Psoas muscle (tissue), 8 donors: ENCODE results near the gene RBM20. TPM values are rescaled to one million over a fixed set of nuclear protein-coding genes. Genes with fewer than 3 reads are reported as not detected.

Experiments used
- ATAC-seq, 4 donors: fragments of 200-7000 bp; cut with Tn5 transposase; one replicate each; pipeline ENCODE4 v1.9.1; 2020; ENCODE audit warnings: moderate library complexity in 3 of 4, mild to moderate bottlenecking in 2 of 4
- DNase-seq, 2 donors: peaks; one replicate each; pipeline ENCODE4 v3.0.0-alpha.2; 2020
- H3K27ac ChIP-seq: fragments of 200-600 bp; one replicate; pipeline ENCODE4 v1.8.0; 2022
- H3K27me3 ChIP-seq, 3 donors: fragments of 200-600 bp in 1 of 3; one replicate each; pipeline versions ENCODE4 v1.6.1 to v1.8.0; 2013 to 2022; ENCODE audit warnings: low read length in 2 of 3, mild to moderate bottlenecking in 2 of 3, moderate library complexity in 1 of 3; ENCODE audit not compliant: insufficient read depth in 3 of 3
- H3K36me3 ChIP-seq, 2 donors: fragments of 200-600 bp in 1 of 2; one replicate each; pipeline versions ENCODE4 v1.6.1 to v1.8.0; 2013 to 2022; ENCODE audit warnings: low read depth in 1 of 2, mild to moderate bottlenecking in 1 of 2, moderate library complexity in 1 of 2; ENCODE audit not compliant: insufficient read depth in 1 of 2
- H3K4me1 ChIP-seq: fragments of 200-600 bp; one replicate; pipeline ENCODE4 v1.8.0; 2022
- H3K4me3 ChIP-seq: fragments of 200-600 bp; one replicate; pipeline ENCODE4 v1.8.0; 2022; ENCODE audit warnings: mild to moderate bottlenecking
- H3K9me3 ChIP-seq: fragments of 200-600 bp; one replicate; pipeline ENCODE4 v1.8.0; 2022
- WGBS, 3 donors: extraction: QIAGEN DNeasy Blood & Tissue Kit; methylation state at CpG; one replicate each; pipeline versions ENCODE4 v1.1.6 to v1.1.7; 2013; 5-methylcytosine and 5-hydroxymethylcytosine counted together
- intact Hi-C, 2 donors: fragments of 100-400 bp; cut with DNase I; formaldehyde crosslinking; loops; one replicate each; pipeline versions ENCODE4 v1.11.0 to v1.14.2; 2022
- polyA plus RNA-seq, 3 donors: library from polyadenylated mRNA; stranded (reverse); fragments of 200-250 nt; gene quantifications; one replicate each; pipeline ENCODE4 v1.2.3, GENCODE V29; 2013
- total RNA-seq, 4 donors: library from RNA; stranded (reverse); fragmentation: NEBNext Ultra II Directional in 2 of 4; extraction: Animal tissue kit (Norgen Biotek cat#: 25700) in 2 of 4; gene quantifications; one replicate each; pipeline versions ENCODE4 v1.2.1 to v1.2.4, GENCODE V29; 2021 to 2023
- TF ChIP-seq, protein P1 (sequence below): fragments of 200-600 bp; IDR thresholded peaks from one replicate; pipeline ENCODE4 v1.8.0; 2022; ENCODE audit warnings: antibody characterized with exemption
- donor health status: healthy with polysubstance abuse.
- donor health status: DM: no; HTN: no; CAD: no; lungs with moderate emphysema.
- donor health status: Bipolar disorder and iron deficiency.
- donor health status: healthy.
- donor health status: DM: yes; HTN: yes; CAD: no.
- donor health status: DM: no; HTN: no; CAD: no.
- donor health status: DM: no; HTN: no; CAD: no.
- donor health status: DM: yes; HTN: yes; CAD: no.

Gene RBM20
- total and polyA plus RNA-seq, 7 donors, result 1.6 to 48.8 (median 14.2) TPM

DNA sequence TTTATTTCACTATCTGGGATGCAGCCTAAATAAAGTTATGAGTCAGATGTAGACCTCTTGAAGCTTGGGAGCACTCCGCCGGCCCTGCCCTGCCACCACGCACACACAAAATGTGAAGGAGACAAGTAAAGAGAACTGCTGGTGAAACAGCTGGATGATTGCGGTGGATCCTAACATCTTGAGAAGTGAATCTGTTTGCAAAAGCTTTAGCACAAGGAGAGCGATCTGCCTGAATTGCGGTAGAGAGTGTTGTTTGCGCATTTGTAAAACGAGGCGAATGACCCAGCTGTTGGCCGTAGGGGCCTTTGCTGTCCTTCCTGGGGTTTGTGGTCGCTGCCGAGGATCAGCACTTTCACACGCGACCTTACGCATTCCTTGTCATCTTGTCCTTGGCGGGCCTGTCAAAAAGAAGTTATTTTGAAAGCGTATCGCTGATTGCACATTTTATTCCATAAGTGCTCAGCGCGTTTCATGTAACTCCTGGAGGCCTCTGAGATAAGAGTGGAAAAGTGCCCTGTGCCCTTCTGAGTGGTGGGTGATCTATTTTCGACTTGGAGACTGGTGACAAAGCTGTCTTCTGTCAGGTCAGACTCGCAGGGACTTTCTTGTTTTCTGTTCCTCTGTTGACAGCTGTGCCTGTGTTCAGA is 40.8 kb downstream of the RBM20 start:
- H3K9me3 ChIP-seq, result no peaks in the 10 kb centered on the region
- H3K4me3 ChIP-seq, result peak overlapping the region; percentile 55
- H3K27ac ChIP-seq, result peak overlapping the region; percentile 89
- intact Hi-C loops, result loop anchor here in 1 of 2 donors (5.0 kb wide), 1 partner anchor 43 kb away; the partner anchor contains the start of gene RBM20
- no peaks in the 10 kb centered on the region for H3K36me3 ChIP-seq
- H3K27me3 ChIP-seq, result no peaks in the 10 kb centered on the region
- ATAC-seq (peak; percentile 48 to 67 (median 58)), DNase-seq (peak; percentile 43 to 75)
- TF ChIP-seq, protein P1, sequence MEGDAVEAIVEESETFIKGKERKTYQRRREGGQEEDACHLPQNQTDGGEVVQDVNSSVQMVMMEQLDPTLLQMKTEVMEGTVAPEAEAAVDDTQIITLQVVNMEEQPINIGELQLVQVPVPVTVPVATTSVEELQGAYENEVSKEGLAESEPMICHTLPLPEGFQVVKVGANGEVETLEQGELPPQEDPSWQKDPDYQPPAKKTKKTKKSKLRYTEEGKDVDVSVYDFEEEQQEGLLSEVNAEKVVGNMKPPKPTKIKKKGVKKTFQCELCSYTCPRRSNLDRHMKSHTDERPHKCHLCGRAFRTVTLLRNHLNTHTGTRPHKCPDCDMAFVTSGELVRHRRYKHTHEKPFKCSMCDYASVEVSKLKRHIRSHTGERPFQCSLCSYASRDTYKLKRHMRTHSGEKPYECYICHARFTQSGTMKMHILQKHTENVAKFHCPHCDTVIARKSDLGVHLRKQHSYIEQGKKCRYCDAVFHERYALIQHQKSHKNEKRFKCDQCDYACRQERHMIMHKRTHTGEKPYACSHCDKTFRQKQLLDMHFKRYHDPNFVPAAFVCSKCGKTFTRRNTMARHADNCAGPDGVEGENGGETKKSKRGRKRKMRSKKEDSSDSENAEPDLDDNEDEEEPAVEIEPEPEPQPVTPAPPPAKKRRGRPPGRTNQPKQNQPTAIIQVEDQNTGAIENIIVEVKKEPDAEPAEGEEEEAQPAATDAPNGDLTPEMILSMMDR, result no peak
- 40 to 60% (median 45%) methylated on average over 22 of the region's 22 CpGs for WGBS, 3 donors
- peaks cover 47% of the 10 kb centered on the region for H3K4me1 ChIP-seq

- Histone ChIP-seq H3K4me1 (peaks cover 39% of the 10 kb centered on the region), H3K4me3 (peak overlapping the region; percentile 55), H3K27ac (peak overlapping the region; percentile 89), H3K36me3 (no peaks in the 10 kb centered on the region), H3K9me3 (no peaks in the 10 kb centered on the region), H3K27me3 (no peaks in the 10 kb centered on the region)
- WGBS, 3 donors, result 75 to 94% (median 78%) methylated on average over 6 of the region's 6 CpGs
- DNase-seq (no peak), ATAC-seq (peak; percentile 62 to 83 (median 71))
- TF ChIP-seq, protein P1, result no peak
- intact Hi-C loops, result no loop called here
Observed at GRCh38 chr10:110686047-110686446, 41.9 kb downstream of the RBM20 start.

GRCh38 chr10:110686949-110687348 is 42.8 kb downstream of the RBM20 start:
- TF ChIP-seq, protein P1, result no peak
- Histone ChIP-seq H3K9me3 (peaks cover 5% of the 10 kb centered on the region), H3K4me3 (no peak overlapping the region), H3K36me3 (no peaks in the 10 kb centered on the region), H3K27ac (peak overlapping the region; percentile 89), H3K27me3 (no peaks in the 10 kb centered on the region), H3K4me1 (peaks cover 33% of the 10 kb centered on the region)
- intact Hi-C loops, result no loop called here
- DNase-seq, result no peak
- 93 to 96% (median 95%) methylated on average over 2 of the region's 2 CpGs for WGBS, 3 donors
- no peak for ATAC-seq

- intact Hi-C loops, result no loop called here
- TF ChIP-seq, protein P1, result no peak
- H3K27ac ChIP-seq, result peak overlapping the region; percentile 89
- ATAC-seq, result no peak
- H3K4me1 ChIP-seq, result peaks cover 36% of the 10 kb centered on the region
- WGBS, 3 donors, result 69 to 85% (median 75%) methylated on average over 6 of the region's 6 CpGs
- peaks cover 9% of the 10 kb centered on the region for H3K9me3 ChIP-seq
- no peak for DNase-seq
- H3K36me3 ChIP-seq, result no peaks in the 10 kb centered on the region
- no peaks in the 10 kb centered on the region for H3K27me3 ChIP-seq
- no peak overlapping the region for H3K4me3 ChIP-seq
Observed at GRCh38 chr10:110687400-110687799, 43.3 kb downstream of the RBM20 start.

DNA sequence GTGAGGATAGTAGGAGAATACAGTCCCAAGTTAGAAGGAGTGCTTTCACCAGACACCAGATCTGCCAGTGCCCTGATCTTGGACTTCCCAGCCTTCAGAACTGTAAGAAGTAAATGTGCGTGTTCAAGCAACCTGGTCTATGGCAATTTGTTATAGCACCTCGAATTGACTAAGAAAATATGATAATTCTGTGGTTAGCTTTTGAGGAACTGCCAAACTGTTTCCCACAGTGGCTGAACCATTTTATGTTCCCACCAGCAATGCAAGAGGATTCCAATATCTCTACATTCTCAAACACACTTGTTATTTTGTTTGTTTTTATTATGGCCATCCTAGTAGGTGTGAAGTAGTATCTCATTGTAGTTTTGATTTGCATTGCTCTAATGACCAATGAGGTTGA is 47.0 kb downstream of the RBM20 start:
- ATAC-seq (no peak), DNase-seq (no peak)
- peaks cover 15% of the 10 kb centered on the region for H3K9me3 ChIP-seq
- H3K27me3 ChIP-seq, result no peaks in the 10 kb centered on the region
- TF ChIP-seq, protein P1, result no peak
- H3K36me3 ChIP-seq, result no peaks in the 10 kb centered on the region
- intact Hi-C loops, result no loop called here
- no peak overlapping the region for H3K4me3 ChIP-seq
- no peak overlapping the region for H3K27ac ChIP-seq
- peaks cover 37% of the 10 kb centered on the region for H3K4me1 ChIP-seq
- 92 to 98% (median 95%) methylated on average over 2 of the region's 2 CpGs for WGBS, 3 donors
